DOHH2 (cell line): Measurements from ENCODE around the gene IQGAP3.

ENCODE experiments used
- CTCF ChIP-seq: fragments of 200-600 bp; sonication (generic); IDR thresholded peaks from one replicate; pipeline ENCODE4 v1.5.1; 2014; ENCODE audit warnings: antibody characterized with exemption, mild to moderate bottlenecking, low read depth, low read length; ENCODE audit not compliant: poor library complexity, severe bottlenecking
- EZH2phosphoT487 ChIP-seq: fragments of 200-600 bp; sonication (generic); IDR thresholded peaks from 2 replicates; pipeline ENCODE4 v1.6.1; 2017; ENCODE audit warnings: borderline replicate concordance, mild to moderate bottlenecking, antibody characterized with exemption, low read length, moderate library complexity, mixed read lengths

- TF ChIP-seq CTCF (no peak), EZH2phosphoT487 (no peak)
These were observed 69.9 kb downstream of the IQGAP3 start for GRCh38 chr1:156502391-156502893.
